B cell (primary cell): ENCODE results near the gene NUP214. TPM values are rescaled to one million over a fixed set of nuclear protein-coding genes. Genes with fewer than 3 reads are reported as not detected.

ENCODE experiments used
- ATAC-seq: fragments of 200-7000 bp; cut with Tn5 transposase; one replicate; pipeline ENCODE4 v1.10.0; 2021; ENCODE audit warnings: low read depth, mild to moderate bottlenecking, moderate number of reproducible peaks, moderate library complexity
- CTCF ChIA-PET: fragments of 350-600 bp; sonication (Branson Sonifier 250); formaldehyde crosslinking; loops from one replicate; lab custom pipeline; 2021; ENCODE audit warnings: antibody characterized with exemption, inconsistent platforms; lab: Charles Lee
- POLR2A ChIA-PET: fragments of 350-600 bp; sonication (Branson Sonifier 250); formaldehyde crosslinking; loops from one replicate; lab custom pipeline; 2021; ENCODE audit warnings: antibody characterized with exemption; lab: Charles Lee
- DNase-seq: peaks from one replicate; pipeline ENCODE4 v3.0.0; 2013
- H2AFZ ChIP-seq: 2 replicates; pipeline ENCODE4 v1.6.1; 2012; ENCODE audit warnings: mild to moderate bottlenecking, low read depth, low read length; ENCODE audit not compliant: insufficient read depth, poor library complexity, severe bottlenecking
- H3K27ac ChIP-seq, 2 donors: 1 replicate in 1 of 2; 2 replicates in 1 of 2; pipeline ENCODE4 v1.5.1; 2012 to 2013; ENCODE audit warnings: low read length in 2 of 2, mild to moderate bottlenecking in 2 of 2, moderate library complexity in 1 of 2
- H3K27me3 ChIP-seq, 4 experiments: fragments of 200-600 bp in 1 of 4; sonication (generic) in 1 of 4; replicated peaks in 1 of 4; 1 replicate in 2 of 4; 2 replicates in 2 of 4; pipeline versions ENCODE4 v1.6.1 to v1.7.0; 2013 to 2016; ENCODE audit warnings: low read length in 3 of 4, mild to moderate bottlenecking in 2 of 4, mixed read lengths in 1 of 4, moderate library complexity in 1 of 4; ENCODE audit not compliant: insufficient read depth in 4 of 4, control insufficient read depth in 3 of 4; ENCODE audit errors: control extremely low read depth in 1 of 4
- H3K36me3 ChIP-seq, 2 experiments: replicated peaks in 1 of 2; 1 replicate in 1 of 2; 2 replicates in 1 of 2; pipeline versions ENCODE4 v1.6.1 to v1.7.1; 2013; ENCODE audit warnings: low read length in 1 of 2; ENCODE audit not compliant: insufficient read depth in 2 of 2, control insufficient read depth in 1 of 2; ENCODE audit errors: control extremely low read depth in 1 of 2, extremely low read depth in 1 of 2
- H3K4me1 ChIP-seq, 2 donors: fragments of 200-600 bp in 1 of 2; sonication (generic) in 1 of 2; 1 replicate in 1 of 2; 2 replicates in 1 of 2; pipeline versions ENCODE4 v1.5.1 to v1.6.1; 2013 to 2017; ENCODE audit warnings: low read length in 2 of 2; ENCODE audit not compliant: control insufficient read depth in 2 of 2, insufficient read depth in 2 of 2
- H3K4me2 ChIP-seq: replicated peaks from 2 replicates; pipeline ENCODE3; 2012; ENCODE audit warnings: mild to moderate bottlenecking, low read depth, low read length; ENCODE audit not compliant: poor library complexity, severe bottlenecking
- H3K4me3 ChIP-seq, 5 experiments: fragments of 200-600 bp in 1 of 5; sonication (generic) in 1 of 5; 1 replicate in 3 of 5; 2 replicates in 2 of 5; pipeline versions ENCODE4 v1.5.1 to v1.7.0; 2011 to 2016; ENCODE audit warnings: low read length in 4 of 5, mild to moderate bottlenecking in 4 of 5, low read depth in 2 of 5, control low read depth in 1 of 5, moderate library complexity in 1 of 5; ENCODE audit not compliant: insufficient read depth in 1 of 5; ENCODE audit errors: control extremely low read depth in 1 of 5, extremely low read depth in 1 of 5
- H3K79me2 ChIP-seq: fragments of 200-600 bp; sonication (generic); one replicate; pipeline ENCODE4 v1.6.0; 2016; ENCODE audit warnings: low read length; ENCODE audit not compliant: control insufficient read depth, insufficient read depth
- H3K9ac ChIP-seq: fragments of 200-600 bp; sonication (generic); 2 replicates; pipeline ENCODE4 v1.6.1; 2017; ENCODE audit warnings: mild to moderate bottlenecking, low read length, moderate library complexity
- H3K9me3 ChIP-seq, 3 donors: one replicate each; pipeline versions ENCODE4 v1.6.1 to v1.7.1; 2013; ENCODE audit warnings: low read length in 2 of 3; ENCODE audit not compliant: control insufficient read depth in 2 of 3, insufficient read depth in 1 of 3; ENCODE audit errors: control extremely low read depth in 1 of 3
- H4K20me1 ChIP-seq: 2 replicates; pipeline ENCODE4 v1.6.0; 2012; ENCODE audit warnings: mild to moderate bottlenecking, low read length; ENCODE audit not compliant: insufficient read depth, control insufficient read depth, poor library complexity, severe bottlenecking
- H3K27ac Mint-ChIP-seq: one replicate; pipeline ENCODE4 v1.8.0; 2021; ENCODE audit warnings: mixed read lengths
- H3K27me3 Mint-ChIP-seq: one replicate; pipeline ENCODE4 v1.8.0; 2021; ENCODE audit warnings: mixed read lengths
- H3K4me1 Mint-ChIP-seq: one replicate; pipeline ENCODE4 v1.8.0; 2021; ENCODE audit warnings: mixed read lengths
- H3K4me3 Mint-ChIP-seq: one replicate; pipeline ENCODE4 v1.8.0; 2021; ENCODE audit warnings: mixed read lengths
- H3K9me3 Mint-ChIP-seq: one replicate; pipeline ENCODE4 v1.8.0; 2022; ENCODE audit warnings: mixed read lengths; ENCODE audit not compliant: insufficient read depth
- CTCF ChIP-seq: fragments of 200-600 bp; IDR thresholded peaks from one replicate; pipeline ENCODE4 v1.8.0; 2022; ENCODE audit warnings: antibody characterized with exemption, mild to moderate bottlenecking
- EZH2 ChIP-seq: IDR thresholded peaks from 2 replicates; pipeline ENCODE4 v1.6.1; 2012; ENCODE audit warnings: borderline replicate concordance, low read depth, mild to moderate bottlenecking, moderate library complexity, low read length; ENCODE audit not compliant: insufficient read depth, poor library complexity, severe bottlenecking
- WGBS: methylation state at CpG from one replicate; pipeline ENCODE4 v1.1.5; 2013; ENCODE audit warnings: missing lambda C conversion rate; ENCODE audit not compliant: insufficient coverage; 5-methylcytosine and 5-hydroxymethylcytosine counted together
- intact Hi-C: fragments of 100-400 bp; cut with micrococcal nuclease; formaldehyde crosslinking; loops from one replicate; pipeline ENCODE4 v1.10.0; 2022
- polyA plus RNA-seq: library from polyadenylated mRNA; depleted of rRNA; stranded (reverse); fragments of >200 nt; gene quantifications from 2 replicates; pipeline ENCODE4 v1.2.3, GENCODE V29; 2012
- total RNA-seq, 2 donors: library from RNA; stranded (reverse); fragments of 120-200 nt in 1 of 2; gene quantifications; 1 replicate in 1 of 2; 2 replicates in 1 of 2; pipeline versions ENCODE4 v1.2.3 to v1.2.4, GENCODE V29; 2013 to 2022

Gene NUP214
- total and polyA plus RNA-seq, 2 donors (not counting 1 experiment from before 2014, with no cell fraction given) = 19.0 to 94.6 TPM

DNA sequence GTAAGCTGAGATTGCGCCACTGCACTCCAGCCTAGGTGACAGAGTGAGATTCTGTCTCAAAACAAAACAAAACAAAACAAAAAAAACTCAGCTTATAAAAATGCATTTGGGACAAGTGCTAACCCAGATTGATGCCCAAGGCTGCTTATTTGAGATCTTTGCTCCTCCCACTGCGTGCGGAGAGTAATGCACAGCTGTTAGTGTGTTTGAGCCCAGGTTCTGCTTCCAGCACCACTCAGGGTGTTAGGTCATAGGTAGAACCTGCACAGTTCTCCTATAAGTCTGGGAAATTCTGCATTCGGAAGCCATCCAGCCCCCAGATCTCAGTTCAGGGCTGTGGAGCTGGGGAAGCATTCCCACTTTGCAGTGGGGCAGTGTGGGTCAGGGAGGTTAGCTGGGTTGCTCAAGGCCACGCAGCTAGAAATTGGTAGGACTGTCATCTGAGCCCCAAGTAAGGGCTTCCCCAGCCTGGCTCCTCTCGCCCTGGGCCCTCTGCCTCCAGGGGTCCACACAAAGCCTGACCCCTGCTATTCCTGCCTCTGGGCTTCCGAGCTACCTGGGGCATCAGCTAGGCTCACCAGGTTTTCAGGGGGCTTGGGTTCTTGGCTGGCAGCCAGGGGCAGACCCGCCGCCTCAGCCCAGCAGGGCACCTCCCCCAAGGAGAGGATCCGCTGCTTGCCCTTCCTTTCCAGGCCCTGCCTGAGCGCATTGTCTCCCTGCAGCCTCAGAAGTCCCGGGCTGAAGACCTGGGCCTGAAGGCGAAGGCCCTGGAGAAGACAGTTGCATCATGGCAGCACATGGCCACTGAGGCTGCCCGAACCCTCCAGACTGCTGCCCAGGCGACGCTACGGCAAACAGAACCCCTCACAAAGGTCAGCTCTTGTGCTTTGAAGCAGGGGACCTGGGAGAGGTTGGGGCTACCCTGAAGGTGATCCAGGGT is 46.7 kb upstream of the NUP214 start:
- H3K9me3 Mint-ChIP-seq = no peaks in the 10 kb centered on the region
- 93% methylated on average over 14 of the region's 17 CpGs for WGBS

More for the DNA sequence above, 46.7 kb upstream of the NUP214 start:
- Histone ChIP-seq H3K4me2 (no peak overlapping the region), H3K4me1 (no peaks in the 10 kb centered on the region), H3K36me3 (no peaks in the 10 kb centered on the region), H3K9me3 (no peaks in the 10 kb centered on the region), H4K20me1 (no peaks in the 10 kb centered on the region), H3K9ac (no peak overlapping the region), H3K27ac (no peak overlapping the region), H2AFZ (no peak overlapping the region), H3K4me3 (no peak overlapping the region), H3K27me3 (no peaks in the 10 kb centered on the region), H3K79me2 (no peaks in the 10 kb centered on the region)
- no peak overlapping the region for H3K27ac Mint-ChIP-seq
- no peak overlapping the region for H3K4me3 Mint-ChIP-seq
- DNase-seq = no peak
- CTCF ChIA-PET = interaction anchor here (1.2 to 1.9 kb wide), 2 partner anchors 20 to 36 kb away, joined by 3 to 6 read pairs; no protein-coding TSS in a partner anchor
- POLR2A ChIA-PET = no interaction called here
- H3K4me1 Mint-ChIP-seq = no peaks in the 10 kb centered on the region
- H3K27me3 Mint-ChIP-seq = no peaks in the 10 kb centered on the region
- no peak for ATAC-seq
- TF ChIP-seq CTCF (no peak), EZH2 (no peak)
- intact Hi-C loops = no loop called here
